Prostate gland (tissue), 2 donors: ENCODE data around the gene ITFG2. TPM values are rescaled to one million over a fixed set of nuclear protein-coding genes. Genes with fewer than 3 reads are reported as not detected.
"Not testable (repeated sequence)": the region's sequence is repeated elsewhere in the genome, so short reads cannot be mapped to it uniquely, and the experiment has no call there.

ENCODE experiments used
- DNase-seq: peaks from one replicate; pipeline ENCODE4 v3.0.0-alpha.2; 2019; ENCODE audit warnings: low spot score
- H3K27ac ChIP-seq, 2 donors: fragments of 200-600 bp; sonication (generic); 2 replicates each; pipeline ENCODE4 v1.5.1; 2017 to 2019
- H3K27me3 ChIP-seq: fragments of 200-600 bp; sonication (generic); replicated peaks from 2 replicates; pipeline ENCODE4 v1.5.1; 2019; ENCODE audit not compliant: insufficient read depth
- H3K36me3 ChIP-seq, 2 donors: fragments of 200-600 bp; sonication (generic); 1 replicate in 1 of 2; 2 replicates in 1 of 2; pipeline versions ENCODE4 v1.5.1 to v1.8.1; 2017 to 2019
- H3K4me1 ChIP-seq: fragments of 200-600 bp; sonication (generic); replicated peaks from 2 replicates; pipeline ENCODE4 v1.5.1; 2019
- H3K4me3 ChIP-seq, 2 donors: fragments of 200-600 bp; sonication (generic); 2 replicates each; pipeline ENCODE4 v1.5.1; 2017 to 2019
- H3K9me3 ChIP-seq: fragments of 200-600 bp; sonication (generic); 2 replicates; pipeline ENCODE4 v1.5.1; 2017
- CTCF ChIP-seq, 4 experiments: fragments of 200-600 bp in 2 of 4; fragments of 450-650 bp in 2 of 4; sonication (generic) in 2 of 4; IDR thresholded peaks; 1 replicate in 3 of 4; 2 replicates in 1 of 4; pipeline ENCODE4 v1.5.1; 2016 to 2019; ENCODE audit warnings: antibody characterized with exemption in 4 of 4, mild to moderate bottlenecking in 2 of 4, moderate library complexity in 2 of 4
- POLR2A ChIP-seq: fragments of 450-650 bp; IDR thresholded peaks from one replicate; pipeline ENCODE4 v1.6.1; 2016; ENCODE audit warnings: antibody characterized with exemption, mild to moderate bottlenecking
- POLR2AphosphoS5 ChIP-seq: sonication (generic); formaldehyde crosslinking; IDR thresholded peaks from one replicate; pipeline ENCODE4 v1.6.1; 2017; ENCODE audit warnings: antibody characterized with exemption
- WGBS: methylation state at CpG from one replicate; pipeline ENCODE4 v1.1.5; 2018; 5-methylcytosine and 5-hydroxymethylcytosine counted together
- intact Hi-C: fragments of 100-400 bp; cut with DNase I; formaldehyde crosslinking; loops from one replicate; pipeline ENCODE4 v1.14.2; 2022
- total RNA-seq, 2 donors: library from RNA; depleted of rRNA; stranded (reverse); fragments of >200 nt; gene quantifications; one replicate each; pipeline ENCODE4 v1.1.0, GENCODE V29; 2016

Gene ITFG2
- total RNA-seq, 2 donors from 2014 or later, result 41.5 to 46.5 TPM

DNA sequence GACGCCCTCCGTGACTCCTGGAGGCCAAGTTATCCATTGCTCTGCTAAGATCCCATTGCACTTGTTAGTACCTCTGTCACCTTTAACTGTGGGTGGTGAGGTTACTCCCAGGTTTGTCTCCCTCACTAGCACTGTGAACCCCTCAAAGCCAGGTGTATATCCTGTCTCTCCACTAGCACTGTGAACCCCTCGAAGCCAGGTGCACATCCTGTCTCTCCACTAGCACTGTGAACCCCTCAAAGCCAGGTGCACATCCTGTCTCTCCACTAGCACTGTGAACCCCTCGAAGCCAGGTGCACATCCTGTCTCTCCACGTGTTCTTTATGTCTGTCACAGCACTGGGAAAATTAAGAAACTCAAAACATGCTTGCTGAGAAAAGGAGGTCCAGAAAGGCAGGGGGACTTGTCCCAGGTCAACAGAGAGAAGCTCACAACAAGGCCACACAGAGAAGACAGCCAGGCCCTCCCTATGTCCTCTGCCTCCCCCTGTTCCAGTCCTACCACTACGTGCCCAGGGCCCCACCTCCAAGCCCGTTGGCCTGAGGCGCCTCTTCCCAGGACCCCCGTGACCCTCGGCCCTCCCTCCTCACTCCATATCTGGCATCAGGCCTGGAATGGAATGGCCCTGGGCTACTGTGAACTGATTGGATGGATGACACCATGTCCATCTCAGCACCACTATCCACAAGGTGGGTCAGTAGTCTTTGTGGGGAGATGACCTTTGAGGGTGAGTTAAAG is 44.1 kb upstream of the ITFG2 start:
- DNase-seq, result no peak
- Histone ChIP-seq H3K27me3 (no peaks in the 10 kb centered on the region), H3K27ac (no peak overlapping the region), H3K36me3 (no peaks in the 10 kb centered on the region), H3K9me3 (no peaks in the 10 kb centered on the region), H3K4me3 (no peak overlapping the region), H3K4me1 (no peaks in the 10 kb centered on the region)
- TF ChIP-seq POLR2AphosphoS5, result no peak
- TF ChIP-seq POLR2A, result no peak
- no peak for TF ChIP-seq CTCF (IDR thresholded peaks at IDR 0.05)
- WGBS, result 68% methylated on average over 10 of the region's 10 CpGs
- intact Hi-C loops, result no loop called here

DNA sequence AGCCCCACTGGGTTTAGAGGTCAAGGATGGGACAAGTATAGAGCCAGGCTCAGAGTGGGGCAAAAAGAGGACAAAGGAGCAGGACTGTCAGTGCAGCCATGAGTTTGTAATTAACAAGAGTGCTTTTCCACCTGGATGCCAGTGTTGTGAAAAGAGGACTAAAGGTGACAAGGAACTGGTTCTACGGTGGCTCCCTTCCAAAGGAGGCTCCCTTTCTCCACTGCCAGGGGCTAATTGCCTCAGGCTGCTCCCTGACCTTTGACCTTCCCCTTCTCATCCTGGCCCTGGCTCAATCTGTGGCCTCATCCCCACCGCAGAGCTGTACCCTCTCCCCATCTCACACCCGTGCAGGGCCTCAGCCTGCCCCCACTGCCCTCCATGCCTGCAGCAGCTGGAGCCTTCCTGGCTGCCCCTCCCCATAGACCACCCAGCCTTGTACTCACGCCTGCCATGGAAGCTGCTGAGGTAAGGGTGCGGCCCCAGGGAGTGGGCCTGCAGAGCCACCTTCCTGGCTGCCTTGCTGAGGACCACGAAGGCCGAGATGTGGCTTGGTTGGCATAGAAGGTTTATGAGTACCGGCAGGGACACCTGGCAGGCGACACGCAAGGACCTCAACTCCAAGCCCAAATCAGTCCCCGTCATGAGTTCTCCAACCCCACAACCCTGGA is 42.5 kb upstream of the ITFG2 start:
- TF ChIP-seq POLR2A (no peak), CTCF (IDR thresholded peaks at IDR 0.05) (no peak), POLR2AphosphoS5 (no peak)
- WGBS, result 75% methylated on average over 11 of the region's 11 CpGs
- intact Hi-C loops, result no loop called here

GRCh38 chr12:2770544-2770943 is 41.9 kb upstream of the ITFG2 start:
- H3K27me3 ChIP-seq, H3K4me1 ChIP-seq, H3K9me3 ChIP-seq, H3K36me3 ChIP-seq, DNase-seq, H3K27ac ChIP-seq, intact Hi-C loops, H3K4me3 ChIP-seq: not testable (repeated sequence)
- WGBS, result 98% methylated on average over 3 of the region's 3 CpGs

More for the DNA sequence above, 42.5 kb upstream of the ITFG2 start:
- DNase-seq, result no peak
- Histone ChIP-seq H3K27ac (no peak overlapping the region), H3K4me3 (no peak overlapping the region), H3K9me3 (no peaks in the 10 kb centered on the region), H3K36me3 (no peaks in the 10 kb centered on the region), H3K4me1 (no peaks in the 10 kb centered on the region), H3K27me3 (no peaks in the 10 kb centered on the region)

DNA sequence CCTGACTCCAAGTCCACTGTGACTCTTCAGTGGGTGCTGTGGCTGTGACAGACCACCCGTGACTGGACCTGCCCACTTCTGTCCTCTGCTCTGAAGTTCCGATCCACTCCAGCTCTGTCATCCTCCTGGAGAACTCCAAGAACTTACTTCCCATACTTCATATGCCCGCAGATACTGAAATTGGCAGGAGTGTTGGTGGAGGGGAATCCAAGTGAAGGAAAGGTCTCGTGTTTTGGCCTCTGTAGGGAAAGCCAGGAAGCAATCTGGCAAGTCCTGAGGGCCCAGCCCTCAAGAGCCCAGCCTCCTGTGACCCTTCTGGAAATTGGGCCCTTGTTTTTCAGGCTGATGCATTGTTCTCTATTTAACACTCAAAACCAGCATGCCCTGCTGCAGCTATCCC is 40.1 kb upstream of the ITFG2 start:
- intact Hi-C loops, result no loop called here
- Histone ChIP-seq H3K9me3 (no peaks in the 10 kb centered on the region), H3K27ac (no peak overlapping the region), H3K4me1 (no peaks in the 10 kb centered on the region), H3K36me3 (no peaks in the 10 kb centered on the region), H3K4me3 (no peak overlapping the region), H3K27me3 (no peaks in the 10 kb centered on the region)
- TF ChIP-seq CTCF (IDR thresholded peaks at IDR 0.05) (no peak), POLR2AphosphoS5 (no peak), POLR2A (no peak)
- 79% methylated on average over 4 of the region's 4 CpGs for WGBS
- no peak for DNase-seq

DNA sequence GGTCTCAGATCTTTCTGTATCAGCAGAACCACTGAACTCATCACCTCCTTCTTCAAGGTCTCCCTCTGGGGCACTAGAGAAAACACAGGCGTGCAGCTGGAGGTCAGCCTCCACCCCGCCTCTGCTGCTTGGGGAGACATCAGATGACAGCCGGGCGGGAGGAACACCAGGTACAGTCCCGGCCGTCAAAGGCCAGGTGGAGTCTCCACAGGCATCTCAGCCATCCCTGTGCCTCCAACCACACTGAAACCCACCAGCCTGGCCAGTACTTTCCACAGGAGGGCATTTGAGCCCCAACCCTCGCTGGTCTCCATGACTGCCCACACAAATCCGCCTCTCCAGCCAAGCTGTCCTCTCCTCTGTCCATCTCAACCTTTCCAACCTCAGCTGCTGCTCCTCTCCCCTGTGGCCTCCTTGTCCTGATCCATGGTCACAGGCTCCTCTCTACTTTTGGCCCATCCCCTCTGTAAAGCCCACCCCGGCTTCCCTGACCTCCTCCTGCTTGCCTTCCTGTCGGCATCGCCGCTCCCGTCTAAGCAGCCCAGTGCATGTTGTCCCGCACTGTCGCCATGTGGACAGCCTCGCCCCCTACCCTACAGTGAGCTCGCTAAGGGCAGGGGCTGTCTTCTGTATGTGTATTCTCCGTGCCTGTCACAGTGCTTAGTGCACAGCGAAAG is 39.1 kb upstream of the ITFG2 start:
- no peak overlapping the region for H3K4me3 ChIP-seq
- H3K36me3 ChIP-seq, result no peaks in the 10 kb centered on the region
- no peak for DNase-seq
- H3K27ac ChIP-seq, result no peak overlapping the region
- TF ChIP-seq POLR2A (no peak), CTCF (IDR thresholded peaks at IDR 0.05) (no peak), POLR2AphosphoS5 (no peak)
- WGBS, result 74% methylated on average over 19 of the region's 19 CpGs
- H3K9me3 ChIP-seq, result no peaks in the 10 kb centered on the region
- H3K4me1 ChIP-seq, result no peaks in the 10 kb centered on the region
- no peaks in the 10 kb centered on the region for H3K27me3 ChIP-seq
- intact Hi-C loops, result no loop called here
